Activated CD4-positive, alpha-beta memory T cell treated with anti-CD3 and anti-CD28 coated beads, Interleukin-2, amount 10 ng/mL, durations not matched to agents 7 days and 5 days (primary cell): ENCODE data around the gene MTM1. TPM values are rescaled to one million over a fixed set of nuclear protein-coding genes. Genes with fewer than 3 reads are reported as not detected.

Source experiments
- CTCF ChIA-PET: fragments of 350-600 bp; sonication (Branson Sonifier 250); formaldehyde crosslinking; loops from one replicate; lab custom pipeline; 2021; ENCODE audit warnings: antibody characterized with exemption, inconsistent platforms; lab: Charles Lee
- POLR2A ChIA-PET: fragments of 350-600 bp; sonication (Branson Sonifier 250); formaldehyde crosslinking; loops from one replicate; lab custom pipeline; 2021; ENCODE audit warnings: antibody characterized with exemption; lab: Charles Lee
- DNase-seq: peaks from one replicate; pipeline ENCODE4 v3.0.0-alpha.2; 2020
- H3K27ac Mint-ChIP-seq: one replicate; pipeline ENCODE4 v1.8.0; 2021; ENCODE audit warnings: mild to moderate bottlenecking, mixed read lengths
- H3K27me3 Mint-ChIP-seq: one replicate; pipeline ENCODE4 v1.8.0; 2021; ENCODE audit warnings: mixed read lengths
- H3K36me3 Mint-ChIP-seq: one replicate; pipeline ENCODE4 v1.8.0; 2021; ENCODE audit warnings: low read depth, mixed read lengths
- H3K4me1 Mint-ChIP-seq: one replicate; pipeline ENCODE4 v1.8.0; 2021; ENCODE audit warnings: mixed read lengths
- H3K4me3 Mint-ChIP-seq: one replicate; pipeline ENCODE4 v1.8.0; 2021; ENCODE audit warnings: mild to moderate bottlenecking, mixed read lengths
- H3K9me3 Mint-ChIP-seq: one replicate; pipeline ENCODE4 v1.8.0; 2021; ENCODE audit warnings: mixed read lengths
- total RNA-seq, 2 experiments: library from RNA; stranded (reverse); gene quantifications; one replicate each; pipeline ENCODE4 v1.2.3, GENCODE V29; 2021

The MTM1 gene
- total RNA-seq, 2 experiments from 2014 or later: 36.3 to 36.5 TPM

- POLR2A ChIA-PET: no interaction called here
- no peak for DNase-seq
- no peaks in the 10 kb centered on the region for H3K9me3 Mint-ChIP-seq
- H3K4me1 Mint-ChIP-seq: peaks cover 15% of the 10 kb centered on the region
- no peak overlapping the region for H3K4me3 Mint-ChIP-seq
- no peaks in the 10 kb centered on the region for H3K27me3 Mint-ChIP-seq
- CTCF ChIA-PET: no interaction called here
- no peak overlapping the region for H3K27ac Mint-ChIP-seq
- H3K36me3 Mint-ChIP-seq: no peaks in the 10 kb centered on the region
Measured at GRCh38 chrX:150566734-150567182, 1.7 kb upstream of the MTM1 start.

- no peaks in the 10 kb centered on the region for H3K27me3 Mint-ChIP-seq
- H3K4me1 Mint-ChIP-seq: peaks cover 25% of the 10 kb centered on the region
- H3K36me3 Mint-ChIP-seq: no peaks in the 10 kb centered on the region
Measured at GRCh38 chrX:150567645-150568319, 639 bp upstream of the MTM1 start.

GRCh38 chrX:150569155-150569477 is 695 bp downstream of the MTM1 start:
- Mint-ChIP-seq H3K27ac (peak overlapping the region; percentile 93), H3K9me3 (no peaks in the 10 kb centered on the region), H3K27me3 (no peaks in the 10 kb centered on the region), H3K4me1 (peaks cover 39% of the 10 kb centered on the region), H3K36me3 (no peaks in the 10 kb centered on the region), H3K4me3 (peak overlapping the region; percentile 85)
- ChIA-PET CTCF (interaction anchor here (0.7 kb wide), 1 partner anchor 629 kb away, joined by 3 read pairs; no protein-coding TSS in a partner anchor), POLR2A (interaction anchor here (1.0 to 5.1 kb wide), 8 partner anchors 13 to 631 kb away, joined by 3 to 43 read pairs (median 6); partner anchors contain the start of gene EOLA2)
- DNase-seq: peak; percentile 63

More at GRCh38 chrX:150567645-150568319, 639 bp upstream of the MTM1 start:
- POLR2A ChIA-PET: interaction anchor here (3.6 to 5.1 kb wide), 2 partner anchors 21 to 88 kb away, joined by 35 to 43 read pairs; no protein-coding TSS in a partner anchor
- peak overlapping the region; percentile 70 for H3K4me3 Mint-ChIP-seq
- DNase-seq: no peak
- peak overlapping the region; percentile 47 for H3K27ac Mint-ChIP-seq
- no peaks in the 10 kb centered on the region for H3K9me3 Mint-ChIP-seq
- CTCF ChIA-PET: interaction anchor here (0.9 to 1.5 kb wide), 4 partner anchors 21 to 204 kb away, joined by 3 to 4 read pairs (median 3); partner anchors contain the start of gene MAMLD1

- Mint-ChIP-seq H3K9me3 (no peaks in the 10 kb centered on the region), H3K27ac (peak overlapping the region; percentile 93), H3K4me1 (peaks cover 52% of the 10 kb centered on the region), H3K4me3 (peak overlapping the region; percentile 85), H3K36me3 (no peaks in the 10 kb centered on the region), H3K27me3 (no peaks in the 10 kb centered on the region)
- no peak for DNase-seq
- POLR2A ChIA-PET: interaction anchor here (0.5 to 5.1 kb wide), 7 partner anchors 12 to 632 kb away, joined by 4 to 43 read pairs (median 7); partner anchors contain the start of genes EOLA2 and MTMR1
- CTCF ChIA-PET: interaction anchor here (1.0 kb wide), 1 partner anchor 9 kb away, joined by 3 read pairs; no protein-coding TSS in a partner anchor
Measured at GRCh38 chrX:150570512-150570911, 2.1 kb downstream of the MTM1 start.

- Mint-ChIP-seq H3K27me3 (no peaks in the 10 kb centered on the region), H3K9me3 (no peaks in the 10 kb centered on the region), H3K36me3 (no peaks in the 10 kb centered on the region), H3K4me3 (peak overlapping the region; percentile 85), H3K27ac (peak overlapping the region; percentile 93), H3K4me1 (peaks cover 69% of the 10 kb centered on the region)
- CTCF ChIA-PET: interaction anchor here (1.2 kb wide), 1 partner anchor 28 kb away, joined by 4 read pairs; no protein-coding TSS in a partner anchor
- no peak for DNase-seq
- POLR2A ChIA-PET: interaction anchor here (0.9 to 5.1 kb wide), 4 partner anchors 10 to 411 kb away, joined by 3 to 35 read pairs (median 8); partner anchors contain the start of gene HMGB3
Measured at GRCh38 chrX:150572206-150572605, 3.8 kb downstream of the MTM1 start.

- peaks cover under 1% of the 10 kb centered on the region for H3K36me3 Mint-ChIP-seq
- no peaks in the 10 kb centered on the region for H3K27me3 Mint-ChIP-seq
- POLR2A ChIA-PET: interaction anchor here (1.1 to 5.1 kb wide), 4 partner anchors 14 to 410 kb away, joined by 3 to 35 read pairs (median 8); partner anchors contain the start of gene HMGB3
- no peaks in the 10 kb centered on the region for H3K9me3 Mint-ChIP-seq
- peaks cover 74% of the 10 kb centered on the region for H3K4me1 Mint-ChIP-seq
- DNase-seq: no peak
- CTCF ChIA-PET: interaction anchor here (1.0 to 1.2 kb wide), 2 partner anchors 14 to 29 kb away, joined by 3 to 4 read pairs; no protein-coding TSS in a partner anchor
- H3K27ac Mint-ChIP-seq: peak overlapping the region; percentile 93
- peak overlapping the region; percentile 85 for H3K4me3 Mint-ChIP-seq
Measured at GRCh38 chrX:150573106-150573505, 4.7 kb downstream of the MTM1 start.

- Mint-ChIP-seq H3K4me1 (peaks cover 79% of the 10 kb centered on the region), H3K4me3 (peak overlapping the region; percentile 85), H3K27ac (peak overlapping the region; percentile 93), H3K9me3 (no peaks in the 10 kb centered on the region), H3K27me3 (no peaks in the 10 kb centered on the region), H3K36me3 (peaks cover 6% of the 10 kb centered on the region)
- DNase-seq: peak; percentile 46
- CTCF ChIA-PET: interaction anchor here (0.8 to 1.2 kb wide), 3 partner anchors 13 to 29 kb away, joined by 3 to 4 read pairs (median 3); no protein-coding TSS in a partner anchor
- POLR2A ChIA-PET: interaction anchor here (0.9 to 1.8 kb wide), 5 partner anchors 13 to 124 kb away, joined by 4 to 12 read pairs (median 4); partner anchors contain the start of gene MTMR1
Measured at GRCh38 chrX:150573702-150574101, 5.3 kb downstream of the MTM1 start.

- CTCF ChIA-PET: no interaction called here
- no peaks in the 10 kb centered on the region for H3K9me3 Mint-ChIP-seq
- no peaks in the 10 kb centered on the region for H3K27me3 Mint-ChIP-seq
- peak; percentile 36 for DNase-seq
- peak overlapping the region; percentile 93 for H3K27ac Mint-ChIP-seq
- H3K4me3 Mint-ChIP-seq: peak overlapping the region; percentile 85
- peaks cover 6% of the 10 kb centered on the region for H3K36me3 Mint-ChIP-seq
- H3K4me1 Mint-ChIP-seq: peaks cover 80% of the 10 kb centered on the region
- POLR2A ChIA-PET: interaction anchor here (0.7 to 1.8 kb wide), 10 partner anchors 12 to 829 kb away, joined by 3 to 8 read pairs (median 4); partner anchors contain the start of genes EOLA2 and MTMR1
Measured at GRCh38 chrX:150574559-150575418, 6.4 kb downstream of the MTM1 start.

- Mint-ChIP-seq H3K27ac (peak overlapping the region; percentile 93), H3K9me3 (no peaks in the 10 kb centered on the region), H3K4me3 (peak overlapping the region; percentile 85), H3K36me3 (peaks cover 12% of the 10 kb centered on the region), H3K4me1 (peaks cover 84% of the 10 kb centered on the region), H3K27me3 (no peaks in the 10 kb centered on the region)
- POLR2A ChIA-PET: interaction anchor here (0.8 to 1.8 kb wide), 6 partner anchors 12 to 637 kb away, joined by 3 to 8 read pairs (median 4); partner anchors contain the start of gene EOLA2
- CTCF ChIA-PET: no interaction called here
- DNase-seq: peak; percentile 39
Measured at GRCh38 chrX:150575419-150575814, 7.0 kb downstream of the MTM1 start.

GRCh38 chrX:150577174-150577573 is 8.8 kb downstream of the MTM1 start:
- H3K4me1 Mint-ChIP-seq: peaks cover 80% of the 10 kb centered on the region
- H3K4me3 Mint-ChIP-seq: peak overlapping the region; percentile 21
- DNase-seq: no peak
- peaks cover 15% of the 10 kb centered on the region for H3K36me3 Mint-ChIP-seq
- POLR2A ChIA-PET: no interaction called here
- peak overlapping the region; percentile 93 for H3K27ac Mint-ChIP-seq
- H3K27me3 Mint-ChIP-seq: no peaks in the 10 kb centered on the region
- no peaks in the 10 kb centered on the region for H3K9me3 Mint-ChIP-seq
- CTCF ChIA-PET: no interaction called here

- H3K27ac Mint-ChIP-seq: no peak overlapping the region
- no peak for DNase-seq
- H3K27me3 Mint-ChIP-seq: no peaks in the 10 kb centered on the region
- POLR2A ChIA-PET: interaction anchor here (2.0 kb wide), 1 partner anchor 12 kb away, joined by 7 read pairs; the partner anchor contains the start of gene MTM1
- peaks cover 48% of the 10 kb centered on the region for H3K4me1 Mint-ChIP-seq
- CTCF ChIA-PET: no interaction called here
- no peak overlapping the region for H3K4me3 Mint-ChIP-seq
- peaks cover 16% of the 10 kb centered on the region for H3K36me3 Mint-ChIP-seq
- no peaks in the 10 kb centered on the region for H3K9me3 Mint-ChIP-seq
Measured at GRCh38 chrX:150581093-150581775, 12.8 kb downstream of the MTM1 start.
